Astrocyte (in vitro differentiated cells and primary cell): ENCODE data around the gene CMTM8. TPM values are rescaled to one million over a fixed set of nuclear protein-coding genes. Genes with fewer than 3 reads are reported as not detected.

ENCODE experiments used
- DNase-seq: peaks from one replicate; pipeline ENCODE4 v3.0.0-alpha.2; 2010; ENCODE audit warnings: low read depth
- FAIRE-seq: peaks from 2 replicates; lab custom pipeline; 2011; peaks lifted over from hg19 to GRCh38; lab: Jason Lieb, UNC
- H2AFZ ChIP-seq: 2 replicates; pipeline ENCODE4 v1.6.0; 2012; ENCODE audit warnings: low read depth, low read length, inconsistent platforms
- H3K27ac ChIP-seq: 2 replicates; pipeline ENCODE4 v1.5.1; 2011; ENCODE audit warnings: low read depth, low read length, inconsistent platforms
- H3K27me3 ChIP-seq: 2 replicates; pipeline ENCODE4 v1.6.0; 2011; ENCODE audit warnings: low read length, inconsistent platforms; ENCODE audit not compliant: insufficient read depth
- H3K36me3 ChIP-seq: 2 replicates; pipeline ENCODE4 v1.5.1; 2011; ENCODE audit warnings: low read length, inconsistent platforms; ENCODE audit not compliant: insufficient read depth
- H3K4me1 ChIP-seq: 2 replicates; pipeline ENCODE4 v1.5.1; 2011; ENCODE audit warnings: low read length, inconsistent platforms; ENCODE audit not compliant: insufficient read depth
- H3K4me2 ChIP-seq: 2 replicates; pipeline ENCODE4 v1.6.0; 2012; ENCODE audit warnings: low read length, inconsistent platforms
- H3K4me3 ChIP-seq: 2 replicates; pipeline ENCODE4 v1.5.1; 2011; ENCODE audit warnings: low read depth, mild to moderate bottlenecking, low read length, inconsistent platforms; ENCODE audit not compliant: insufficient read depth
- H3K79me2 ChIP-seq: 2 replicates; pipeline ENCODE4 v1.6.0; 2012; ENCODE audit warnings: mild to moderate bottlenecking, low read length, inconsistent platforms; ENCODE audit not compliant: insufficient read depth
- H3K9ac ChIP-seq: 2 replicates; pipeline ENCODE4 v1.6.0; 2012; ENCODE audit warnings: mild to moderate bottlenecking, low read length, inconsistent platforms
- H3K9me3 ChIP-seq: 2 replicates; pipeline ENCODE4 v1.5.1; 2012; ENCODE audit warnings: low read depth, mild to moderate bottlenecking, low read length, inconsistent platforms; ENCODE audit not compliant: insufficient read depth
- H4K20me1 ChIP-seq: 2 replicates; pipeline ENCODE4 v1.6.0; 2012; ENCODE audit warnings: low read length, inconsistent platforms; ENCODE audit not compliant: insufficient read depth
- H3K27ac Mint-ChIP-seq: one replicate; pipeline ENCODE4 v1.8.0; 2021; ENCODE audit warnings: mild to moderate bottlenecking, mixed read lengths; ENCODE audit not compliant: unreplicated experiment
- H3K27me3 Mint-ChIP-seq: one replicate; pipeline ENCODE4 v1.8.0; 2021; ENCODE audit warnings: low read depth, mixed read lengths; ENCODE audit not compliant: unreplicated experiment
- H3K36me3 Mint-ChIP-seq: one replicate; pipeline ENCODE4 v1.8.0; 2021; ENCODE audit warnings: low read depth, mixed read lengths; ENCODE audit not compliant: unreplicated experiment
- H3K4me1 Mint-ChIP-seq: one replicate; pipeline ENCODE4 v1.8.0; 2021; ENCODE audit warnings: low read depth, mixed read lengths; ENCODE audit not compliant: unreplicated experiment
- H3K4me3 Mint-ChIP-seq: one replicate; pipeline ENCODE4 v1.8.0; 2021; ENCODE audit warnings: mild to moderate bottlenecking, moderate library complexity, mixed read lengths; ENCODE audit not compliant: unreplicated experiment
- H3K9me3 Mint-ChIP-seq: one replicate; pipeline ENCODE4 v1.8.0; 2021; ENCODE audit warnings: mild to moderate bottlenecking, mixed read lengths; ENCODE audit not compliant: unreplicated experiment
- EZH2 ChIP-seq: IDR thresholded peaks from 2 replicates; pipeline ENCODE4 v1.6.1; 2012; ENCODE audit warnings: mild to moderate bottlenecking, low read length, inconsistent platforms; ENCODE audit not compliant: insufficient read depth
- total RNA-seq: library from RNA; stranded (reverse); gene quantifications from 2 replicates; pipeline ENCODE4 v1.2.1, GENCODE V29; 2021
- TF ChIP-seq, protein P1 (sequence below): IDR thresholded peaks from 2 replicates; pipeline ENCODE4 v1.5.1; 2011; ENCODE audit warnings: low read depth, mild to moderate bottlenecking, inconsistent platforms, low read length, moderate library complexity; ENCODE audit not compliant: insufficient read depth

Gene CMTM8
- total RNA-seq, 1 donor from 2014 or later, result 1.6 TPM

DNA sequence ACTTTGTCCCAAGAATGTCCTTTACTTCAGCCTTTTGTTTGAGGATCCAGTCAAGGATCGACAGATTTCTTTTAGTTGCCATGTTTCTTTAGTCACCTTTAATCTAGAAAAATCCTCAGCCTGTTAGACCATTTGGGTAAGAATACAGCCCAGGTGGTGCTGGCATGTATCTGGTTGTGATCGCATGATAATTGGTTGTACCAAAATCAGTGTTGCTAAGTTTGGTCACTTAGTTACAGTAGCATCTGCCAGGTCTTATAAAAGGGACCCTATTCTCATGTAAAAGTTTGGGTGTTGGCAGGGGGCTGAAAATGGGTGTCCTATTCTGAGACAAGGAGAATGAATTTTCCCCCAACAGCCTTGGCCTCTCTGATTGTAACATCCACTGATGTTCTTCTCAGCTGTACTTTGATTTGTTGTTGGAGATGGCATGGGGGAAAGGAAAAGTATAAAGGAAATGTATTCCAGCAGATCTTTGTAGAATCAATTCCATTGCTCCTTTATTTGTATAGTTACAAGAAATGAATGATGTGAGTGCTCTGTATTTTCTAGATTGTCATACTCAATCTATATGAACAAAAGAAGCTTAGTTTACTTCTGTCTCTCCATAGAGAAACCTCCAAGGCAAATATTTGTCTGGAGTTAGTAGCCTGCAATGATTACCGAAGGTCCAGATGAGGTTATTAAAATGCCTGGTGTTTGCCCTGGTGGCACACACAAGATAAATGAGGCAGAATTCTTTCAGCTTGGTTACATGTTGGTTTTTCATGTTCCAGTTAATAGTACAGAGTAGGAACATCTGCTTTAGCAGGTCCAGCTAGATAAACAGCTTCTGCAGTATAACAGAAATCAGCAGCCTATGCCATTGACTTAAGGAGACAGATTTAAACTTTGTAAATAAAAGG, 65.7 kb downstream of the CMTM8 start:
- H3K4me2 ChIP-seq, result no peak overlapping the region
- H2AFZ ChIP-seq, result no peak overlapping the region
- H3K27me3 ChIP-seq, result peaks cover 2% of the 10 kb centered on the region
- no peaks in the 10 kb centered on the region for H3K9me3 ChIP-seq
- DNase-seq (no peak), FAIRE-seq (no peak)
- Mint-ChIP-seq H3K27me3 (peaks cover 2% of the 10 kb centered on the region), H3K36me3 (no peaks in the 10 kb centered on the region), H3K4me1 (no peaks in the 10 kb centered on the region), H3K27ac (no peak overlapping the region), H3K9me3 (peaks cover 3% of the 10 kb centered on the region), H3K4me3 (no peak overlapping the region)
- no peaks in the 10 kb centered on the region for H3K79me2 ChIP-seq
- H3K4me3 ChIP-seq, result no peak overlapping the region
- H3K27ac ChIP-seq, result no peak overlapping the region
- H3K4me1 ChIP-seq, result no peaks in the 10 kb centered on the region
- no peaks in the 10 kb centered on the region for H4K20me1 ChIP-seq
- TF ChIP-seq, protein P1, sequence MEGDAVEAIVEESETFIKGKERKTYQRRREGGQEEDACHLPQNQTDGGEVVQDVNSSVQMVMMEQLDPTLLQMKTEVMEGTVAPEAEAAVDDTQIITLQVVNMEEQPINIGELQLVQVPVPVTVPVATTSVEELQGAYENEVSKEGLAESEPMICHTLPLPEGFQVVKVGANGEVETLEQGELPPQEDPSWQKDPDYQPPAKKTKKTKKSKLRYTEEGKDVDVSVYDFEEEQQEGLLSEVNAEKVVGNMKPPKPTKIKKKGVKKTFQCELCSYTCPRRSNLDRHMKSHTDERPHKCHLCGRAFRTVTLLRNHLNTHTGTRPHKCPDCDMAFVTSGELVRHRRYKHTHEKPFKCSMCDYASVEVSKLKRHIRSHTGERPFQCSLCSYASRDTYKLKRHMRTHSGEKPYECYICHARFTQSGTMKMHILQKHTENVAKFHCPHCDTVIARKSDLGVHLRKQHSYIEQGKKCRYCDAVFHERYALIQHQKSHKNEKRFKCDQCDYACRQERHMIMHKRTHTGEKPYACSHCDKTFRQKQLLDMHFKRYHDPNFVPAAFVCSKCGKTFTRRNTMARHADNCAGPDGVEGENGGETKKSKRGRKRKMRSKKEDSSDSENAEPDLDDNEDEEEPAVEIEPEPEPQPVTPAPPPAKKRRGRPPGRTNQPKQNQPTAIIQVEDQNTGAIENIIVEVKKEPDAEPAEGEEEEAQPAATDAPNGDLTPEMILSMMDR, result no peak
- no peak for TF ChIP-seq EZH2
- H3K9ac ChIP-seq, result no peak overlapping the region
- no peaks in the 10 kb centered on the region for H3K36me3 ChIP-seq

DNA sequence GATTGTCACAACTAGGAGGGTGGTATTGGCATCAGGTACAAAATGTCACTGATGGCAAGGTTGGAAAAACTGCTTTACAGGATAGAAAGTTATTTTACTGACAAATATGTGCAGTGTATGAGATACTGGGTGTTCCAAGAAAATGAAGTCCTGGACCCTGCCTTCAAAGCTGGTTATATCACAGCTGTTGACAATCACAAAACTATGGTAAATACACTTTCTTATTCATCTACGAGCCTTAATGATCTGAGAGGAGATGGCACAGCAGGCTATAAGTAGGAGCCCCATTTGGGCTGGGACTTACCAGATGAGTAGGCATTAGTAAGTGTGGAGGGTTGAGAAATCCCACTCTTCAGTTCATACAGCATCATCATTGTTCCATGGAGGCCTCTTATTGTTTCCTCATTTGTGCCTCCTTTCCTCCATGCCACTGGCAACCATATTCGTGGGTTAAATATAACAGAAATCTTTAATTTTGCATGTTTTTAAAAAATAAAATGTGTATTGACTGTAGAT, 66.9 kb downstream of the CMTM8 start:
- Histone ChIP-seq H3K4me1 (no peaks in the 10 kb centered on the region), H2AFZ (no peak overlapping the region), H3K79me2 (no peaks in the 10 kb centered on the region), H3K4me2 (no peak overlapping the region), H3K9me3 (no peaks in the 10 kb centered on the region), H3K9ac (no peak overlapping the region), H3K27ac (no peak overlapping the region), H3K4me3 (no peak overlapping the region), H4K20me1 (no peaks in the 10 kb centered on the region), H3K36me3 (no peaks in the 10 kb centered on the region), H3K27me3 (peaks cover 2% of the 10 kb centered on the region)
- TF ChIP-seq, protein P1, result no peak
- no peak for TF ChIP-seq EZH2
- Mint-ChIP-seq H3K4me3 (no peak overlapping the region), H3K4me1 (no peaks in the 10 kb centered on the region), H3K27ac (no peak overlapping the region), H3K27me3 (peaks cover 2% of the 10 kb centered on the region), H3K9me3 (peaks cover 3% of the 10 kb centered on the region), H3K36me3 (no peaks in the 10 kb centered on the region)
- no peak for DNase-seq
- no peak for FAIRE-seq

DNA sequence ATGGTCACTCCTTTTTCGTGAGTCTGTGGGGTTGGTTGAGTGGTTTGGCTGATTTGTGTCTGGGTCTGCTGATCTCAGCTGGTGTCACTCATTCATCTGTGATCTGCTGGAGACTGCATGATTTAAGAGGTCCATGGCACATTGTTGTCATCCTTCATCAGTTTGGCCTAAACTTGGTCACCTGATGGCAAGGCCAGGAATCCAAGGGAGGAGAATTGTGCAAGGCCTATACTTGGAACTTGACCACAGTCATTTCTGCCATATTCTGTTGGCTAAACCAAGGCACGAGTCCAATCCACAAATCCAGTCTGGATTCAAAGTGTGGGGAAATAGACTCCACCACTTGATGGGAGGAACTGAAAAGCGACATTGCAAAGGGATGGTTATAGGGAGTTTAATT, 67.6 kb downstream of the CMTM8 start:
- Mint-ChIP-seq H3K27ac (no peak overlapping the region), H3K27me3 (peaks cover 2% of the 10 kb centered on the region), H3K36me3 (no peaks in the 10 kb centered on the region), H3K4me3 (no peak overlapping the region), H3K4me1 (no peaks in the 10 kb centered on the region), H3K9me3 (peaks cover 3% of the 10 kb centered on the region)
- no peak overlapping the region for H3K4me2 ChIP-seq
- no peak overlapping the region for H3K4me3 ChIP-seq
- no peak for DNase-seq
- no peaks in the 10 kb centered on the region for H3K79me2 ChIP-seq
- H3K4me1 ChIP-seq, result no peaks in the 10 kb centered on the region
- no peak for FAIRE-seq
- peaks cover 2% of the 10 kb centered on the region for H3K27me3 ChIP-seq
- H3K9me3 ChIP-seq, result no peaks in the 10 kb centered on the region
- no peaks in the 10 kb centered on the region for H3K36me3 ChIP-seq
- TF ChIP-seq, protein P1, result no peak
- no peak for TF ChIP-seq EZH2
- H4K20me1 ChIP-seq, result no peaks in the 10 kb centered on the region
- H3K9ac ChIP-seq, result no peak overlapping the region
- H3K27ac ChIP-seq, result no peak overlapping the region
- H2AFZ ChIP-seq, result no peak overlapping the region
